A549 (cell line): Measurements from ENCODE around the gene TNS3. TPM values are rescaled to one million over a fixed set of nuclear protein-coding genes. Genes with fewer than 3 reads are reported as not detected.

Source experiments
- ATAC-seq, 2 experiments: fragments of 200-7000 bp in 1 of 2; fragments of >200 bp in 1 of 2; cut with Nextera tagmentation in 1 of 2; cut with Tn5 transposase in 1 of 2; 3 replicates each; pipeline versions ENCODE4 v1.8.0 to v1.9.1; 2018 to 2020; ENCODE audit warnings: mild to moderate bottlenecking in 1 of 2, moderate library complexity in 1 of 2
- CTCF ChIA-PET: fragments of 300-600 bp; sonication (Branson Sonifier 250); formaldehyde crosslinking; extraction: SDS; loops from one replicate; lab custom pipeline; 2021; ENCODE audit warnings: antibody characterized with exemption, inconsistent platforms; lab: Yijun Ruan, JAX
- POLR2A ChIA-PET: fragments of 350-600 bp; formaldehyde crosslinking; extraction: SDS; loops from one replicate; lab custom pipeline; 2021; ENCODE audit warnings: antibody characterized with exemption, inconsistent platforms; lab: Yijun Ruan, JAX
- DNase-seq, 2 experiments: peaks; one replicate each; pipeline versions ENCODE4 v3.0.0 to v3.0.0-alpha.2; 2011 to 2016; ENCODE audit warnings: low read depth in 1 of 2, low spot score in 1 of 2
- FAIRE-seq: peaks from 2 replicates; lab custom pipeline; 2011; peaks lifted over from hg19 to GRCh38; lab: Jason Lieb, UNC
- H3K27ac ChIP-seq, 2 experiments: fragments of >200 bp; sonication (Bioruptor Twin); formaldehyde crosslinking; 3 replicates each; pipeline ENCODE4 v1.5.1; 2016 to 2017
- H3K4me1 ChIP-seq: fragments of >200 bp; sonication (Bioruptor Twin); formaldehyde crosslinking; 3 replicates; pipeline ENCODE4 v1.6.1; 2016
- H3K4me2 ChIP-seq: fragments of >200 bp; sonication (Bioruptor Twin); formaldehyde crosslinking; 3 replicates; pipeline ENCODE4 v1.6.1; 2016
- H3K4me3 ChIP-seq: fragments of >200 bp; sonication (Bioruptor Twin); formaldehyde crosslinking; 3 replicates; pipeline ENCODE4 v1.5.1; 2016
- H3K9me3 ChIP-seq: fragments of >200 bp; sonication (Bioruptor Twin); formaldehyde crosslinking; 3 replicates; pipeline ENCODE4 v1.6.1; 2016
- ATOH8 ChIP-seq: fragments of 250-450 bp; sonication (Bioruptor Pico); IDR thresholded peaks from 2 replicates; pipeline ENCODE4 v1.5.0; 2020; ENCODE audit warnings: low read depth, mild to moderate bottlenecking, moderate library complexity
- BCL3 ChIP-seq: fragments of >200 bp; sonication (Bioruptor Twin); formaldehyde crosslinking; IDR thresholded peaks from 3 replicates; pipeline ENCODE4 v1.6.1; 2016
- BHLHE40 ChIP-seq: IDR thresholded peaks from 2 replicates; pipeline ENCODE4 v1.6.1; 2012; ENCODE audit warnings: low read depth, low read length, inconsistent platforms
- CBX2 ChIP-seq: fragments of 200-600 bp; sonication (generic); IDR thresholded peaks from 2 replicates; pipeline ENCODE4 v1.6.1; 2016; ENCODE audit warnings: low read depth, mild to moderate bottlenecking, borderline replicate concordance
- CBX8 ChIP-seq: fragments of 200-600 bp; sonication (generic); IDR thresholded peaks from 2 replicates; pipeline ENCODE4 v1.6.1; 2016
- CEBPB ChIP-seq, 2 experiments: fragments of >200 bp in 1 of 2; sonication (Bioruptor Twin) in 1 of 2; formaldehyde crosslinking in 1 of 2; IDR thresholded peaks; 2 replicates each; pipeline ENCODE4 v1.6.1; 2012 to 2016
- CHD2 ChIP-seq: fragments of 150-350 bp; IDR thresholded peaks from 2 replicates; pipeline ENCODE4 v1.6.1; 2014; ENCODE audit warnings: low read length; ENCODE audit not compliant: partially characterized antibody
- EHF ChIP-seq: fragments of 250-450 bp; sonication (Bioruptor Pico); IDR thresholded peaks from 2 replicates; pipeline ENCODE4 v1.5.0; 2020; ENCODE audit warnings: mild to moderate bottlenecking
- EHMT2 ChIP-seq: fragments of 200-600 bp; sonication (generic); IDR thresholded peaks from 2 replicates; pipeline ENCODE4 v1.6.1; 2016; ENCODE audit warnings: antibody characterized with exemption, low read depth, mild to moderate bottlenecking, moderate library complexity
- ESRRA ChIP-seq: fragments of 150-350 bp; IDR thresholded peaks from 2 replicates; pipeline ENCODE4 v1.6.1; 2014; ENCODE audit warnings: mild to moderate bottlenecking, low read length, borderline replicate concordance
- FOSL2 ChIP-seq, 2 experiments: fragments of 450-650 bp in 1 of 2; fragments of >200 bp in 1 of 2; sonication (Bioruptor Twin) in 1 of 2; formaldehyde crosslinking; IDR thresholded peaks; 2 replicates each; pipeline versions ENCODE4 v1.5.0 to v1.6.1; 2016 to 2020; ENCODE audit warnings: mild to moderate bottlenecking in 1 of 2, moderate library complexity in 1 of 2
- HDAC2 ChIP-seq: fragments of 200-600 bp; sonication (generic); IDR thresholded peaks from 2 replicates; pipeline ENCODE4 v1.6.1; 2016
- HMGXB4 ChIP-seq: fragments of 250-450 bp; sonication (Bioruptor Pico); IDR thresholded peaks from 2 replicates; pipeline ENCODE4 v1.5.0; 2021; ENCODE audit warnings: mild to moderate bottlenecking, moderate library complexity, borderline replicate concordance
- HOXA7 ChIP-seq: fragments of 250-450 bp; sonication (Bioruptor Pico); IDR thresholded peaks from 2 replicates; pipeline ENCODE4 v1.5.0; 2020; ENCODE audit warnings: mild to moderate bottlenecking, moderate library complexity
- HOXB5 ChIP-seq: fragments of 250-450 bp; sonication (Bioruptor Pico); IDR thresholded peaks from 2 replicates; pipeline ENCODE4 v1.5.0; 2020; ENCODE audit warnings: mild to moderate bottlenecking, moderate library complexity
- JUN ChIP-seq, 2 experiments: fragments of >200 bp; sonication (Bioruptor Twin); formaldehyde crosslinking; IDR thresholded peaks; 2 replicates in 1 of 2; 3 replicates in 1 of 2; pipeline ENCODE4 v1.6.1; 2016 to 2017
- MAZ ChIP-seq: fragments of 150-350 bp; IDR thresholded peaks from 2 replicates; pipeline ENCODE4 v1.6.1; 2014; ENCODE audit warnings: antibody characterized with exemption, low read depth, low read length, borderline replicate concordance
- MYC ChIP-seq: IDR thresholded peaks from 2 replicates; pipeline ENCODE4 v1.6.1; 2012; ENCODE audit warnings: mild to moderate bottlenecking, inconsistent platforms, low read length, improper control_type of control experiment, borderline replicate concordance
- NFE2L2 ChIP-seq: fragments of 150-350 bp; conservative IDR thresholded peaks from 2 replicates; pipeline ENCODE4 v1.6.1; 2014; ENCODE audit warnings: low read length
- PHF8 ChIP-seq: fragments of 200-600 bp; sonication (generic); IDR thresholded peaks from 2 replicates; pipeline ENCODE4 v1.6.1; 2016; ENCODE audit warnings: low read depth, mild to moderate bottlenecking, antibody characterized with exemption, moderate library complexity, borderline replicate concordance
- POLR2A ChIP-seq: IDR thresholded peaks from 2 replicates; pipeline ENCODE4 v1.6.1; 2012; ENCODE audit warnings: mild to moderate bottlenecking, low read length
- POLR2AphosphoS2 ChIP-seq: conservative IDR thresholded peaks from 2 replicates; pipeline ENCODE4 v1.6.1; 2012; ENCODE audit warnings: low read length, improper control_type of control experiment, inconsistent platforms
- RFX5 ChIP-seq: fragments of 450-650 bp; IDR thresholded peaks from 2 replicates; pipeline ENCODE4 v1.7.1; 2014; ENCODE audit warnings: antibody characterized with exemption, mild to moderate bottlenecking, moderate library complexity
- SMC3 ChIP-seq: fragments of >200 bp; sonication (Bioruptor Twin); formaldehyde crosslinking; IDR thresholded peaks from 3 replicates; pipeline ENCODE4 v1.6.1; 2018; ENCODE audit warnings: inconsistent platforms
- TFCP2L1 ChIP-seq: fragments of 250-450 bp; sonication (Bioruptor Pico); IDR thresholded peaks from 2 replicates; pipeline ENCODE4 v1.5.0; 2021; ENCODE audit warnings: mild to moderate bottlenecking
- WGBS: methylation state at CpG from one replicate; pipeline ENCODE4 v1.1.6; 2017; ENCODE audit errors: missing lambda C conversion rate; 5-methylcytosine and 5-hydroxymethylcytosine counted together
- polyA plus RNA-seq, 4 experiments: library from polyadenylated mRNA; depleted of rRNA in 3 of 4; stranded (reverse); fragments of >200 nt; fragmentation: RNase III in 1 of 4; extraction: RNeasy Plus Mini Kit Qiagen cat#74134 plus additional on column Dnase treatment in 1 of 4; gene quantifications; 2 replicates in 3 of 4; 3 replicates in 1 of 4; pipeline ENCODE4 v1.2.3, GENCODE V29; 2011 to 2017
- TF ChIP-seq, protein P1 (sequence below): fragments of >200 bp; sonication (Bioruptor Twin); formaldehyde crosslinking; IDR thresholded peaks from 2 replicates; pipeline ENCODE4 v1.6.1; 2016
- TF ChIP-seq, protein P2 (sequence below): IDR thresholded peaks from 2 replicates; pipeline ENCODE4 v1.6.1; 2012
- TF ChIP-seq, protein P3 (sequence below): fragments of 450-650 bp; IDR thresholded peaks from 2 replicates; pipeline ENCODE4 v1.6.1; 2014; ENCODE audit warnings: antibody characterized with exemption

Gene TNS3
- polyA plus RNA-seq, 2 of the 4 experiments (the other 2 are of a cell fraction) = 107 to 134 TPM

GRCh38 chr7:47327698-47328391 lies 254.1 kb downstream of the TNS3 start:
- TF ChIP-seq PHF8 (no peak), MYC (no peak), JUN (IDR thresholded peaks at IDR 0.05) (no peak), HOXB5 (CRISPR knock-in tag) (no peak), CBX2 (no peak), RFX5 (no peak), HOXA7 (no peak), CBX8 (no peak), BHLHE40 (no peak), CEBPB (IDR thresholded peaks at IDR 0.05) (no peak)
- Histone ChIP-seq H3K4me1 (peaks cover 16% of the 10 kb centered on the region), H3K4me3 (no peak overlapping the region), H3K9me3 (no peaks in the 10 kb centered on the region), H3K27ac (peak overlapping the region in 1 of 2 experiments; percentile 47; a peak in 2 of 6 replicates), H3K4me2 (no peak overlapping the region)
- ATAC-seq (peak in 1 of 2 experiments; percentile 44; a peak in 3 of 6 replicates), FAIRE-seq (no peak), DNase-seq (no peak)
- 81% methylated on average over 21 of the region's 24 CpGs for WGBS
- POLR2A ChIA-PET = no interaction called here
- CTCF ChIA-PET = no interaction called here

DNA sequence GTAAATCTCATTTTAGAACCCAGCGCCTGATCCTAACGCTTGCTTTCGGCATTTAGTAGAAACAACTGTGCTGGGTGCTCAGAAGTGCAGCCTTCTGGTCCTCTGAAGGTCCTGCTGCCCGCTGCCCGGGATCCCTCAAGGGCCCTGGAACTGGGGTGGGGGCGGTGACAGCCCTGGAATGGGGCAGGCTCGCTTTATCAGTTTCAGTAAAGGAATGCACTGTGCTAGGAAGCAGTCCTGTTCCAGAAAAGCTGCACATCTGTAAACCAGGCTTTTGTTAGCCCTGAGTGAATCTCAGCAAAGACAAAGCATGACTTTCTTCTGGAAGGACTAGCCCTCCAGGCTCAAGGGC lies 254.6 kb downstream of the TNS3 start:
- Histone ChIP-seq H3K4me1 (peaks cover 16% of the 10 kb centered on the region), H3K4me3 (no peak overlapping the region), H3K27ac (no peak overlapping the region; a peak in 1 of 6 replicates), H3K4me2 (no peak overlapping the region), H3K9me3 (no peaks in the 10 kb centered on the region)
- DNase-seq (no peak), FAIRE-seq (no peak), ATAC-seq (no peak)
- POLR2A ChIA-PET = no interaction called here
- TF ChIP-seq, protein P1, sequence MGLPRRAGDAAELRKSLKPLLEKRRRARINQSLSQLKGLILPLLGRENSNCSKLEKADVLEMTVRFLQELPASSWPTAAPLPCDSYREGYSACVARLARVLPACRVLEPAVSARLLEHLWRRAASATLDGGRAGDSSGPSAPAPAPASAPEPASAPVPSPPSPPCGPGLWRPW = no peak
- TF ChIP-seq HDAC2 (no peak), ESRRA (no peak), TFCP2L1 (CRISPR knock-in tag) (no peak), BCL3 (no peak), HMGXB4 (CRISPR knock-in tag) (no peak), POLR2AphosphoS2 (no peak), FOSL2 (IDR thresholded peaks at IDR 0.05) (no peak), FOSL2 (CRISPR knock-in tag; IDR thresholded peaks at IDR 0.05) (no peak), NFE2L2 (no peak), CHD2 (no peak), HOXA7 (no peak), EHF (CRISPR knock-in tag) (no peak), MAZ (no peak), RFX5 (no peak), EHMT2 (no peak), SMC3 (no peak), ATOH8 (CRISPR knock-in tag) (no peak), POLR2A (no peak)
- TF ChIP-seq, protein P2, sequence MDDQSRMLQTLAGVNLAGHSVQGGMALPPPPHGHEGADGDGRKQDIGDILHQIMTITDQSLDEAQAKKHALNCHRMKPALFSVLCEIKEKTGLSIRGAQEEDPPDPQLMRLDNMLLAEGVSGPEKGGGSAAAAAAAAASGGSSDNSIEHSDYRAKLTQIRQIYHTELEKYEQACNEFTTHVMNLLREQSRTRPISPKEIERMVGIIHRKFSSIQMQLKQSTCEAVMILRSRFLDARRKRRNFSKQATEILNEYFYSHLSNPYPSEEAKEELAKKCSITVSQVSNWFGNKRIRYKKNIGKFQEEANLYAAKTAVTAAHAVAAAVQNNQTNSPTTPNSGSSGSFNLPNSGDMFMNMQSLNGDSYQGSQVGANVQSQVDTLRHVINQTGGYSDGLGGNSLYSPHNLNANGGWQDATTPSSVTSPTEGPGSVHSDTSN = no peak
- TF ChIP-seq, protein P3, sequence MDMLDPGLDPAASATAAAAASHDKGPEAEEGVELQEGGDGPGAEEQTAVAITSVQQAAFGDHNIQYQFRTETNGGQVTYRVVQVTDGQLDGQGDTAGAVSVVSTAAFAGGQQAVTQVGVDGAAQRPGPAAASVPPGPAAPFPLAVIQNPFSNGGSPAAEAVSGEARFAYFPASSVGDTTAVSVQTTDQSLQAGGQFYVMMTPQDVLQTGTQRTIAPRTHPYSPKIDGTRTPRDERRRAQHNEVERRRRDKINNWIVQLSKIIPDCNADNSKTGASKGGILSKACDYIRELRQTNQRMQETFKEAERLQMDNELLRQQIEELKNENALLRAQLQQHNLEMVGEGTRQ = no peak
- 97% methylated on average over 6 of the region's 7 CpGs for WGBS
- CTCF ChIA-PET = no interaction called here
